K562 (cell line): ENCODE data around the gene SCIN. TPM values are rescaled to one million over a fixed set of nuclear protein-coding genes. Genes with fewer than 3 reads are reported as not detected.

Experiments used
- ATF6 ChIP-seq: sonication (generic); formaldehyde crosslinking; IDR thresholded peaks from 2 replicates; pipeline ENCODE4 v1.4.0; 2020; ENCODE audit warnings: mild to moderate bottlenecking, missing genetic modification reagents
- CREB1 ChIP-seq, 2 experiments: sonication (generic) in 1 of 2; formaldehyde crosslinking in 1 of 2; IDR thresholded peaks; 2 replicates each; pipeline versions ENCODE4 v1.6.1 to v1.8.0; 2012 to 2022; ENCODE audit warnings: inconsistent platforms in 1 of 2, mild to moderate bottlenecking in 1 of 2, missing genetic modification reagents in 1 of 2, moderate library complexity in 1 of 2
- DIDO1 ChIP-seq: fragments of 450-650 bp; IDR thresholded peaks from 2 replicates; pipeline ENCODE4 v1.6.1; 2016; ENCODE audit warnings: low read depth, missing biosample characterization, missing genetic modification characterization
- DLX4 ChIP-seq: fragments of 250-450 bp; sonication (Bioruptor Pico); IDR thresholded peaks from 2 replicates; pipeline ENCODE4 v1.6.1; 2021; ENCODE audit warnings: mild to moderate bottlenecking
- HDAC2 ChIP-seq: fragments of 450-650 bp; IDR thresholded peaks from 2 replicates; pipeline ENCODE4 v1.6.1; 2016; ENCODE audit warnings: mild to moderate bottlenecking
- HMG20A ChIP-seq: fragments of 450-650 bp; formaldehyde crosslinking; conservative IDR thresholded peaks from 2 replicates; pipeline ENCODE4 v1.4.0; 2020; ENCODE audit warnings: mild to moderate bottlenecking, mixed read lengths
- PKNOX1 ChIP-seq: fragments of 450-650 bp; IDR thresholded peaks from 2 replicates; pipeline ENCODE4 v1.6.1; 2016
- RAD51 ChIP-seq: fragments of 450-650 bp; IDR thresholded peaks from 2 replicates; pipeline ENCODE4 v1.7.1; 2016; ENCODE audit warnings: low read depth, mild to moderate bottlenecking, borderline replicate concordance
- ZNF143 ChIP-seq: sonication (generic); formaldehyde crosslinking; IDR thresholded peaks from 2 replicates; pipeline ENCODE4 v1.9.0; 2022; ENCODE audit warnings: mild to moderate bottlenecking, missing genetic modification reagents
- ZNF318 ChIP-seq, 2 experiments: fragments of 450-650 bp; IDR thresholded peaks; 2 replicates each; pipeline ENCODE4 v1.6.1; 2016; ENCODE audit warnings: mild to moderate bottlenecking in 2 of 2, borderline replicate concordance in 1 of 2, low read depth in 1 of 2, moderate library complexity in 1 of 2
- polyA plus RNA-seq, 8 experiments: library from polyadenylated mRNA; depleted of rRNA in 4 of 8; stranded (reverse) in 5 of 8; unstranded in 3 of 8; fragments of >200 nt; fragmentation: Nextera tagmentation in 2 of 8; fragmentation: Illumina TruSeq in 1 of 8; extraction: Ambion mirVana in 2 of 8; extraction: Trizol in 1 of 8; gene quantifications; 2 replicates each; pipeline versions ENCODE4 v1.2.1 to v1.2.3, GENCODE V29; 2011 to 2014; ENCODE audit warnings: inconsistent platforms in 1 of 8, missing spikeins in 1 of 8
- total RNA-seq, 7 experiments: library from RNA; depleted of rRNA in 6 of 7; stranded (reverse); fragments of >200 nt in 6 of 7; fragmentation: Illumina TruSeq in 2 of 7; extraction: Trizol in 2 of 7; gene quantifications; 2 replicates each; pipeline versions ENCODE4 v1.2.1 to v1.2.3, GENCODE V29; 2011 to 2021; ENCODE audit warnings: low replicate concordance in 1 of 7

SCIN gene
- total and polyA plus RNA-seq, 9 of the 15 experiments (the other 6 are each of a cell fraction or from before 2014, with no cell fraction given): 0.67 to 18.2 (median 10.6) TPM

GRCh38 chr7:12687718-12688171 is 117.2 kb downstream of the SCIN start (continued):
- TF ChIP-seq RAD51: peak; percentile 46; the same call in 1 of the 2 replicates
- no peak for TF ChIP-seq DLX4
- no peak for TF ChIP-seq ZNF143 (CRISPR knock-in tag)
- no peak for TF ChIP-seq HMG20A (CRISPR knock-in tag)
- TF ChIP-seq PKNOX1: no peak
- TF ChIP-seq CREB1 (IDR thresholded peaks at IDR 0.05): no peak
- TF ChIP-seq CREB1 (CRISPR knock-in tag; IDR thresholded peaks at IDR 0.05): no peak
- peak; percentile 79 for TF ChIP-seq HDAC2
- peak in 1 of 2 experiments; percentile 66; a peak in 2 of 4 replicates for TF ChIP-seq ZNF318 (IDR thresholded peaks at IDR 0.05; ENCODE audit: borderline replicate concordance in 1 of 2, low read depth in 1 of 2)
- no peak for TF ChIP-seq DIDO1 (tag)
- TF ChIP-seq ATF6 (CRISPR knock-in tag): no peak
